Islet precursor cell (in vitro differentiated cells): ENCODE data around the gene MELTF.

Experiments used
- DNase-seq: peaks from one replicate; pipeline ENCODE4 v3.0.0-alpha.2; 2018

Gene MELTF

GRCh38 chr3:196967412-196968232, 62.0 kb downstream of the MELTF start:
- DNase-seq = no peak

DNA sequence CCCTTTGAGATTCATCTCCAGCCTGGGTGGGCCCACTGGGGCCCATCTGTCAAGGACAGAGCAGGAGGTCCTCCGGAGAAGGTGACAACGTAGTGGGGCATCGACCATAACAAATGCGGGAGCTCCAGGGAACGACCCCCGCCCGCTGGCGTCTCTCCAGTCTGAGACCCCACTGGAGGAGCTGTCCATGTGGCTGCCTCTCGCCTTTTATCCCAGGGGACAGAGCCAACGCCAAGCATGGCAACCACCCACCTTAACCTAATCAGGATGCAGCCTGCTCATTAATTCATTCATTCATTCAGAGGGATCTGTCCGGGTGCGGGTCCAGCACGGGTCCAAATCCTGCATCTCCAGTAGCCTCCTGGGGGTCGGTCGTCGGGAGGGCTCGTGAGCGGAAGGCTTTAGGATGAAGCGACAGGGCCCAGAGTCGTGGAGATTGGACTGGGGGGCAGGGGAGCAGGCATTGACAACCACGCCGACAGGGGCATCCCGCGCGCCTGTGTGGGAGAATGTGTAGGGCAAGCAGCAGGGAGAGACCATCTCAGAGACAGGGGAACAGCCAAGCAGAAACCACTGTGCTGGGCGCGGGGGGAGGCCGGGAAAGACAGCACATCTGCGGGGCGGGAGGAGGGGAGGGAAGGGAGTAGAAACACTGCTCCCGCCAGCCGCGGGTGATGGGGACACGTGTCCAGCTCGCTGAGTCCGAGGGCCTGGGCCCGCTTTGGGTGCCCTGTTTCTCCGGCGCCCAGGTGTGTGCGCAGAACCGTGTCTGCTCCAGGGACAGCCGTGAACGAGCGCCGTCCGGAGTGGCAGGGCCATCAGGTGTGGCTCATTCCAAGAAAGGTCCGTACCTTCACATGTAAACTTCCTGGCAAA, 62.9 kb downstream of the MELTF start:
- DNase-seq = peak; percentile 55

DNA sequence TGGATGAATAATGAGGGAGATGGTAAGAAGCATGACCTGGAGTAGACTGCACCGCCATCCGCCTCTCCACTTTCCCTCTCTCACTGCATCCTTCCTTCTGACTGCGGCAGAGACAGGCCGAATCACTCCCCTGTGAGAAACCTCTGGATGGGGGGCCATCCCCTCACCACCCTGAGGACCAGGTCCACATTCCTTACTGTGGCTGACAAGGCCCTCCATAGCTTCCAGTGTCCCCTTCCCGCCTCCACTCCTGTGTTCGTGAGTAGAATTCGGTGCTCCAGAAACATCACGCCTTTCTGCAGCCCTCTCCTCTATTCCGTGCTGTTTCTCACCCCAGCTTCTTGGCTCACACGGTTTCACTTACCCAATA, 63.8 kb downstream of the MELTF start:
- peak; percentile 29 for DNase-seq

DNA sequence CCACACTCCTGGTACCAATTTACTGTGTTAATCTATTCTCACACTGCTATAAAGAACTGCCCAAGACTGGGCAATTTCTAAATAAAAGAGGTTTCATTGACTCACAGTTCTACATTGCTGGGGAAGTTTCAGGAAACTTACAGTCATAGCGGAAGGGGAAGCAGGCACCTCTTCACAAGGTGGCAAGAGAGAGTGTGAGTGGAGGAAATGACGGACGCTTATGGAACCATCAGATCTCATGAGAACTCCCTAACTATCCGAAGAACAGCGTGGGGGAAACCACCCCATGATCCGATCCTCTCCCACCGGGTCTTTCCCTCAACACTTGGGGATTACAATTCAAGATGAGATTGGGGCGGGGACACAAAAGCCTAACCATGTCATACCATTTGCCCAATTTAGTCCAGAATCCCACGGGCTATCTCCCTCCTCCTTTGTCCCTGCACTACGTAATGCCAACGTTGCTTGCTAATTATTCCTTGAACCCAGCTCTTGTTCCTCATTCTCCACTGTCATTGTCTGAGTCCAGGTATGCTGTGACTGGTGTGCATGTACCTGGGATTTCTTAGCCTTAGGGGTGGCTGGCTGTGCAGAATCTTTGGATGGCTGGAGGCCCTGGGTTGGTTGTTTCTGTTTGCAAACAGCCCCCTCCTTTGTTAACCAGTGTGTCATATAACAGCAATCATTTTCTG, 64.4 kb downstream of the MELTF start:
- DNase-seq = peak; percentile 19

DNA sequence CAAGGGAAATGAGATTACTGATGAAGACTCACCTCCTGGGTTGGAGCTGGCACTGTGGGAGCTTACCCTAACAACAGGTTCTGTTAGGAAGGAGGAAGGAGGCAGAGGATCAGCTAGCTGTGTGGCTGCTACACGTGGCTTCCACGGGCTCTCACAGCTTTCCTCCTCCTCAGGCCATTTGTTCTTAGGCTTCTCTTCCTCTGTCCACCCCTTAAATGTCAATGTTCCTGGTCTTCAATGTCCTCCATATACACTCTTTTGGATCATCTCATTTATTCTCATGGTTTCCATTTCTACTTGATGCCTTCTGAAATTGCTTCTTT, 66.0 kb downstream of the MELTF start:
- DNase-seq = peak; percentile 37

GRCh38 chr3:196962930-196963630, 66.5 kb downstream of the MELTF start:
- no peak for DNase-seq

DNA sequence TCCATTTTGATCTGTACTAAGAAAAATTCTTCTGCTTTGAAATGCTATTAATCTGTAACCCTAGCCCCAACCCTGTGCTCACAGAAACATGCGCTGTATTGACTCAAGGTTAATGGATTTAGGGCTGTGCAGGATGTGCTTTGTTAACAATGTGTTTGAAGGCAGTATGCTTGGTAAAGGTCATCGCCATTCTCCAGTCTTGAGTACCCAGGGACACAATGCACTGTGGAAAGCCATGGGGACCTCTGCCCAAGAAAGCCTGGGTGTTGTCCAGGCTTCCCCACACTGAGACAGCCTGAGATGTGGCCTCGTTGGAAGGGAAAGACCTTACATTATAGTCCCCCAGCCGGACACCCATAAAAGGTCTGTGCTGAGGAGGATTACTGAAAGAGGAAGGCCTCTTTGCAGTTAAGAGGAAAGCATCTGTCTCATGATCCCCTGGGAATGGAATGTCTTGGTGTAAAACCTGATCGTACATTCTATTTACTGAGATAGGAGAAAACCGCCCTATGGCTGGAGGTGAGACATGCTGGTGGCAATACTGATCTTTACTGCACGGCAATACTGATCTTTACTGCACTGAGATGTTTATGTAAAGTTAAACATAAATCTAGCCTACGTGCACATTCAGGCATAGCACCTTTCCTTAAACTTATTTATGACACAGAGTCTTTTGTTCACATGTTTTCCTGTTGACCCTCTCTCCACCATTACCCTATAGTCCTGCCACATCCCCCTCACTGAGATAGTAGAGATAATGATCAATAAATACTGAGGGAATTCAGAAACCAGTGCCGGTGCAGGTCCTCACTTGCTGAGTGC, 67.3 kb downstream of the MELTF start:
- DNase-seq = peak; percentile 44

DNA sequence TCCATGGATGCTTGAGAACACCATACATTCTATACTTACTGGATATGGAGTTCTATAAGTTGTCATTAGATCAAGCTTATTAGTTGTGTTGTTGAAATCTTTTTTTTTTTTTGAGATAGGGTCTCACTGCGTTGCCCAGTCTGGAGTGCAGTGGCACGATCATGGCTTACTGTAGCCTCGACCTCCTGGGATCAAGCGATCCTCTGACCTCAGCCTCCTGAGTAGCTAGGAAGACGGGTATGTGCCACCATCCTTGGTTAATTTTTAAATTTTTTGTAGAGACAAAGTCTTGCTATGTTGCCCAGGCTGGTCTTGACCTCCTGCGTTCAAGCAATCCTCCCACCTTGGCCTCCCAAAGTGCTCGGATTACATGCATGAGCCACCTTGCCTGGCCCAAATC, 74.8 kb downstream of the MELTF start:
- no peak for DNase-seq
